Stimulated activated CD4-positive, alpha-beta T cell treated with anti-CD3 and anti-CD28 coated beads, TNF-alpha, amount 100 ng/mL, for 4 hours (primary cell): ENCODE results near the gene B3GALNT2.

ENCODE experiments used
- DNase-seq, 3 experiments: peaks; one replicate each; pipeline ENCODE4 v3.0.0-alpha.2; 2020; ENCODE audit warnings: low read depth in 3 of 3

Gene B3GALNT2

GRCh38 chr1:235454021-235454420 lies 50.2 kb downstream of the B3GALNT2 start:
- DNase-seq = no peak

- no peak for DNase-seq
Observed at GRCh38 chr1:235450886-235451483, 53.3 kb downstream of the B3GALNT2 start.

- DNase-seq = no peak
Observed at GRCh38 chr1:235450433-235450832, 53.8 kb downstream of the B3GALNT2 start.

DNA sequence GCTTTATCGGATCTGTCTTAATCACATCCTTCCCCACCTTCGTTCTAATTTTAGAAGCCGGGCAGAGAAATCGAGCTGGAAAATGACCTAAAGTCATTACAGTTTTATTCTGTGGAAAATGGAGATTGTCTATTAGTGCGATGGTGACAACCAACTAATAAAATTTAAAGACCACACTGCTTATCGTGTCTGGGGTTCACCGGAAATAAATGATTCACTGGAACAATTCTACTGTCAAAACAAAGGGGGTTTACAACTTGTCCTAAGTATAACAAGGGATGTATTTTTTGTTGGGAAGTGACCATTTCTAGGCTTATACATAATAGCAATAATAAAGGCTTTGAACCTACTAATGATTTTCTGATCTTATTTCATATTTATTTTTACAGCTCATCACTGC lies 55.6 kb downstream of the B3GALNT2 start:
- DNase-seq = no peak

DNA sequence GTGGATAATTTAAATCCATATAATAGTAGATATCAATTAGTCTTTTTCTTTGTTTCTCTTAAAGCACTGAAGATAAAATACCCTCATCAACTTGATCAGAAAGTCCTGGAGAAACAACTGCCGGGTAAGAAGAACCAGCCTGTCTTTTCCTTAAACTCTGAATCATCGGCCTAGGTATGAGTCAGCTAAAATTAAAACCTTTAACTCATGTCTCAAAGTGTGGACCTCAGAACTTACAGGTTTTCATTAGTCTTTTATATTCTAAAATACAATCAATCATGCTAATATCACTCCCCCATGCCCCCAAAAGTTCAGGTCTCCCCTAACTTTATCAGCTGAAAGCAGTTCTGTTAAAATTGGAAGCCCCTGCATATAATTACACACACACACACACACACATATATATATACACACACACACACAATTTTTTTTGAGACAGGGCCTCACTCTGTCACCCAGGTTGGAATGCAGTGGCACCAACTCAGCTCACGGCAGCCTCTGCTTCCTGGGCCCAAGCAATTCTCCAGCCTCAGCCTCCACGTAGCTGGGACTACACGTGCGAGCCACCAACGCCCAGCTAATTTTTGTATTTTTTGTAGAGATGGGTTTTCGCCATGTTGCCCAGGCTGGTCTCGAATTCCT lies 61.3 kb downstream of the B3GALNT2 start:
- no peak for DNase-seq

DNA sequence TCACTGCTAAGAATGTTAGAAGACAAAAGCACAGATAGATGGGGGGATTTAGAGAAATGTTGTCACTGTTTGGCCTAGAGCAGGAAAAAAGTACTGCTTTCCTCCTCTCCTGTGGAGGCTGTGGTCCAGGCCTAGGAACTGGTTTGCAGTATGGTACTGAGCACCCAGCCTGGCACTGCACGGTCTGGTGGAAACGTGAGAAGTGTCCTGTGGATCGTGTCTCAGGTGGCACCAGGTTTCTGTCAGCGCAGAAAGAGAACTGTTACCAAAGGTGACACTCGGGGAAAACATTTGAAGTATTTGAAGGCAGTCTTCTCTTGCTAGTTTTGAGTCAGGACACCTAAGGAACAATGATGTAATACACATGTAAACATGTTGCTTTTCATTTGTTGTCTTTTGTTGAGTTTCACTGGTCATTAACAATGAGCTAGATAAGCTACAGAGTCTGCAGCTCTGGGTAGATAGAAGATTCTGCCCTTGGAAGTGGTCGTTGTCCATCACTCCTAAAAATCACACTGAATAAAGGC lies 63.0 kb downstream of the B3GALNT2 start:
- no peak for DNase-seq

- DNase-seq = no peak
Observed at GRCh38 chr1:235434001-235434400, 70.3 kb downstream of the B3GALNT2 start.

- DNase-seq = no peak
Observed at GRCh38 chr1:235430991-235431390, 73.3 kb downstream of the B3GALNT2 start.

GRCh38 chr1:235429143-235429542 lies 75.1 kb downstream of the B3GALNT2 start:
- no peak for DNase-seq

DNA sequence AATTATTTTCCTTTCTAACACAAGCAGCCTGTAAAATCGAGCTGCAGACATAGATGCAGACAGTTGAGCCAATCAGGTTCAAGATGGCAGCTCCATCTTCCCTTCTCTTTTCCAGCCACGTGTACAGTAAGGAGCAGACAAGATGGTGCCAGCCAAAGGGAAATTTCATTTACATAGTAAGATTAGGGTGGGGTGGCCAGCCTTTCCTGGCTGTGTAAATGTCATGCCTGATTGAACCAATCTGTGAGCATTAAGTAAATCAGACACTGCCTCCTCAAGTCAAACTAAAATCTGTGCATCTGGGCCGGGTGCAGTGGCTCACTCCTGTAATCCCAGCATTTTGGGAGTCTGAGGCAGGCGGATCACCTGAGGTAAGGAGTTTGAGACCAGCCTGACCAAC lies 76.8 kb downstream of the B3GALNT2 start:
- DNase-seq = no peak

DNA sequence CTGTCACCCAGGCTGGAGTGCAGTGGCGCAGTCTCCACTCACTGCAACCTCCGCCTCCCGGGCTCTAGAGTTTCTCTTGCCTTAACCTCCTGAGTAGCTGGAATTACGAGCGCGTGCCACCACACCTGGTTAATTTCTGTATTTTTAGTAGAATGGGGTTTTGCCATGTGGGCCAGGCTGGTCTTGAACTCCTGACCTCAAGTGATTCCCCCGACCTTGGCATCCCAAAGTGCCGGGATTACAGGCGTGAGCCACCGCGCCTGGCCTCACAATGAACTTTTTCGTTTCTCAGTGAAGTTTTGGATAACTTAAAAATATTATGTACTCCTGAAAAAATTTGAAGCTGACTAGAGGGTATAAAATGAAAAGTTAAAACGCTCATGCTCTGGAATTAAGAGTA lies 77.6 kb downstream of the B3GALNT2 start:
- DNase-seq = no peak

DNA sequence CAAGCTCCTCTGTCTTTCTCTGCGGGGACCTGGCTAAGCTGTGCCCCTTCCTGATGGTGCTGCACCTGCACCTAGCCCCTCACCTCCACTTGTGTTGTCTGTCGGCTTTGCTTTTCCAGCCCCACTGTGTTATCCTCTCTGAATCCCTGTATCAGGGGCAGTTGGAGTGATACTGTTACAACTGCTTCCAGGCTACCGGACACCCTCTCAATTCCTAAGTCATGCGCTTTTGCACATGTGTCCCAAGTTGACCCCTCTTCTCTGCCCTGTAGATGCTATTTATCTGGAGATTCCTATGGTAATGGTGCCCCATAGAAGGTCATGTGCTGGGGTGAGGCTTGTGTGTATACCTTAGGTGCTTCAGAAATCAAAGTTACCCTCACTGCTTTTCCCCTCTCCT lies 78.1 kb downstream of the B3GALNT2 start:
- no peak for DNase-seq

DNA sequence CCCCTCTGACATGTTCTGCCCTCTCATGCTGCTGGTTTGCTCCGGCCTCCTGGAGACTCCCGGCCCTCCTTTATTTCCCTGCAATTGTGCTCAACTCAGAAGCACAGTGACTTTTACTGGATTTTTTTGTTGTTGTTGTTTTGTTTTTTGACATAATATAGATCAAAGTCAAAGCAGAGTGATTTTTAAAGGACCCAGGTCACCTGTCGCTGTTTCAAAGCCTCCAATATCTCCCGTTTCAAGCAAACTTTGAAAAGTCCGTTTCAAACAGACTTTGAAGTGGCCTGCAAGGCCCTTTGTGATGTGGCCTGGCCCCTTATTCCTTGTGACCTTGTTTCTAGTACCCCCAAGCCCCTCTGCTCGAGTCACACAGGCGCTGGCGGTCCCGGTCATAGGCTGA lies 78.9 kb downstream of the B3GALNT2 start:
- DNase-seq = no peak

- DNase-seq = no peak
Observed at GRCh38 chr1:235424092-235424491, 80.2 kb downstream of the B3GALNT2 start.

- no peak for DNase-seq
Observed at GRCh38 chr1:235423214-235423652, 81.0 kb downstream of the B3GALNT2 start.

DNA sequence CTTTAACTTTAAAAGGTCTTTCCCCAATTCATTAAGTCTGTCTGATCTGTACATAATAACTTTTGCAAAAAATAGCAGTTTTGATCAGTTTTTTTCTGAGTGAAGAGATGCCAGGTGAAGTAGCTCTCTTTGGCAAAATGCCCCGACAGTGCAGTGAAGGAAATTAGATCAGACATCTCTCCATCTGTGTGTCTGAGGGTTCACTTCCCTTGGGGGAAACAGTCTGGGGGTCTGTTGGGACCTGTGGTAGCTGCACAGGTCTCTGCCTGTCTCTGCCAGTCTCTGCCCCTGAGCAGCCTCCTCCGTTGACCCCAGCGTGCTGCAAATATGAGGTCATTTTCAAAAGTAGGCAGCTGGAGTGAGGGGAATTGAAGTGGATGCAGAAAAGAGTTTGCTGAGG lies 82.5 kb downstream of the B3GALNT2 start:
- DNase-seq = no peak

- DNase-seq = peak; percentile 21 to 46 (median 34)
Observed at GRCh38 chr1:235417086-235417697, 87.1 kb downstream of the B3GALNT2 start.

DNA sequence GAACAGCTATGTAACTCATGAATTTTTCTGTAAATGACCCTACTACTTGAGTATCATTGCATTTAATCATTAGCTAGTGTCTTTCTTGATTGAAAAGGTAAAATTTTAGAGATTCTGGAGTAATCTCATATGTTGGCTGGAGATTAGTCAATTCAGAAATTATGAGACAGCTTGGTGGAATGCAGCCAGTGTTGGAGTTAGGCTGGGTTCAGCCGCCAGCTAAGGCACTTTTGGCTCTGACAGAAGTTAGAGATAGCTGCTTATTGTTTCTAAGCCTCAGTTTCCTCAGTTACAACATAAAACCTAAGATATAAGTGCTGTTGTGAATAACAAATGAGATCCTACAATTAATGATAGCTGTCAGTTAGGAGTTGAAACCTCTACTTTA lies 87.6 kb downstream of the B3GALNT2 start:
- DNase-seq = no peak

- peak; percentile 9 to 39 (median 10) for DNase-seq
Observed at GRCh38 chr1:235415008-235415904, 89.0 kb downstream of the B3GALNT2 start.

GRCh38 chr1:235411489-235412486 lies 92.5 kb downstream of the B3GALNT2 start:
- no peak for DNase-seq

- DNase-seq = no peak
Observed at GRCh38 chr1:235410467-235410866, 93.8 kb downstream of the B3GALNT2 start.
